ENCODE results near the gene GCC2.
"Not testable (repeated sequence)": the region's sequence is repeated elsewhere in the genome, so short reads cannot be mapped to it uniquely, and the experiment has no call there.

GCC2 gene

GRCh38 chr2:108524688-108525087 is 75.7 kb downstream of the GCC2 start:
- not testable (repeated sequence) for DNase-seq (ENCODE audit: low read depth in 2 of 2)

- not testable (repeated sequence) for DNase-seq (ENCODE audit: low read depth in 2 of 2)
Observed at GRCh38 chr2:108525258-108525657, 76.3 kb downstream of the GCC2 start.

DNA sequence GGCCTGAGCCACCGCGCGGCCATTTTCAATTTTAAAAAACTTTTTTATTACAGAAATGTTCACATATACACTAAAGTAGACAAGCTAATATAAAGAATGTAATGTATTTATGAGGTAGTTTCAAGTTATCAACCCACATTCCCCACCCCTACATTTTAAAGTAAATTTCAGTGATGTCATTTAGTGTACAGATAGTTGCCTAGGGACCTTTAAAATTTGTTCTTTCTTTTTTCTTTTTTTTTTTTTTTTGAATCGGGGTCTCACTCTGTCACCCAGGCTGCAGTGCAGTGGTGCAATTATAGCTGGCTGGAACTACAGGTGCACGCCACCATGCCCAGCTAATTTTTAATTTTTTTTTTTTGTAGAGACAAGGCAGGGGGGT is 82.7 kb downstream of the GCC2 start:
- no peak for DNase-seq (ENCODE audit: low read depth in 2 of 2)

DNA sequence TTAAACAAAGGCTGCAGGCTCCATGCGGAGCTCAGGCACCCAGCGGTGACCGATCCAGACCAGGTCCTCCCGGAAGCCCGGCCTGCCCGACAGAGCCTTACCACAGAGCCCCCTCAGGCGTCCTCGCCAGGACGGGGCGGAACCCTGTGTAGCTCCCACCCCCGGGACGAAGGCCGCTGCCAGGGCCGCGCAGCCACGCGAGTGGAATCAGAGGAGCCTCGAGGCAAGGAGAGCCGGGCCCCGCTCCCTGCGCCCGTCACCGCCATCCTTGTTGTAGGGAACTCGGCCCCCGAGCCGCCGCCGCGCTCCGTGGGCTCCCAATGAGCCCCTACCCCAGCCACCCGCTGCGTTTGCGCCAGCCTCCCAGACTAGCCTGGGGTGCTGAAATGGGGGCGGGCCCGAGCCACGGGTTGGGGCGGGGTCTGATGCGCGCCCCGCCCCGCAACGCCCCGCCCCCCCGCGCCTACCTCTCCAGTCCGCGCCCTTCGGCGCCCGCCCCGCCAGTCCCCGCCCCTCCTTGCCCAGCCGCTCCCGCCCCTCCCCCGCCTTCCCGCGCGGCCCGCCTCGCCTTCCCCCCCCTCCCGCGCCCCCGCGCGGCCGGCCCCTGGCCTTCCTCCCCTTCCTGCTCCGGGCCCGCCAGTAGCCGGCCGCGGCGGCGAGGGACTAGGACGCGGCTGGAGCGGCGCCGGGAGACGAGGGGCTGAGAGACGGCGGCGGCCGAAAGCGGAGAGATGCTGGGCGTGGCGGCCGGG is 85.0 kb downstream of the GCC2 start, which contains the start of gene LIMS1:
LIMS1 (plus strand) TSS at position 639 of the 752 bp plus-strand sequence; CDS start at position 732, 93 bp downstream.
- DNase-seq (ENCODE audit: low read depth in 2 of 2): peak; percentile 83 to 84

DNA sequence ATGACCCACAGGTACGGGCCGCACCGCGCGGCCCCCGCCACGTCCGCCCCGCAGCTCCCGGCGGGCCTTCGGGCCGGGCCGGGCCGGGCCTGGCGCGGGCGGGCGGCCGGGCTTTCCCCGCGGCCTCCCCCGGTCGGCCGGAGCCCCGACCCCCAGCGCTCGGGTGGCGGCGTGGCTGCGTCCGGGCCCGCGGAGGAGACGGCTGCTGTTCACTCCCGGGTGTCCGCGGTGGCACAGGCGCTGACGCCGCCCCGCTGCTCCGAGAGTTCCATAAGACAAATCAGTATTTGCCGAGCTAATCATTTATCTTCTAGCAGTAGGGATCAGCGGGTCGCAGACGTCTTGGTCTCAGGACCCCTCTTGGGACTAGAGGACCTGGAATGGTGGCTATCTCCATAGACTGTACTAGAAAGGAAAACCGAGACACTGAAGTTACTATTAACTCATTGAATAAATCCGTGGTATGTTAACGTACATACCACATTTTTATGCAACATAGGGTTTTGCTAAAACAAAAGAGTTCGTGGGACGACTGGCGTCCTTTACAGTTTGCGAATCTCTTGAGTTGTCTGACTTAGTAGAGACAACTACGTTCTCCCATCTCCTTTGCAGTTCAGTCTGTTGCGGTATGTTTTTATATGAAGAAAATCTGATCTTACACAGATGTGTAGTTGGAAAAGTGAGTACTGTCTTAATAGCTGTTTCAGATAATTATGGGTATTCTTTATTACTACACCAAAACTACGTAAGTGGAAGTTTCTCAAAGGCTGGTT is 85.8 kb downstream of the GCC2 start:
- peak; percentile 16 to 20 for DNase-seq (ENCODE audit: low read depth in 2 of 2)

DNA sequence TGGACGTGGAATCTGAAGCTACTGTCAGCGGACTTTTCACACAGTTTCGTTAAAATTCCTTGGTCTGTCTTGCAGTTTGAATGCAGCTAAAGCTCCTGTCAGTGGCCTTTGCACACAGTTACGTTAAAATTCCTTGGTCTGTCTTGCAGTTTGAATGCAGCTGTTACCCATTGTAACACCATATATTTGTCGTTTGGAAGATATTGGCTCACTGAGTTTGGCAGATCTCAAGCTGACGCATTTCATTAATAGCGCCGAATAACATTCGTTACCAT is 86.3 kb downstream of the GCC2 start:
- DNase-seq (ENCODE audit: low read depth in 2 of 2): no peak

DNA sequence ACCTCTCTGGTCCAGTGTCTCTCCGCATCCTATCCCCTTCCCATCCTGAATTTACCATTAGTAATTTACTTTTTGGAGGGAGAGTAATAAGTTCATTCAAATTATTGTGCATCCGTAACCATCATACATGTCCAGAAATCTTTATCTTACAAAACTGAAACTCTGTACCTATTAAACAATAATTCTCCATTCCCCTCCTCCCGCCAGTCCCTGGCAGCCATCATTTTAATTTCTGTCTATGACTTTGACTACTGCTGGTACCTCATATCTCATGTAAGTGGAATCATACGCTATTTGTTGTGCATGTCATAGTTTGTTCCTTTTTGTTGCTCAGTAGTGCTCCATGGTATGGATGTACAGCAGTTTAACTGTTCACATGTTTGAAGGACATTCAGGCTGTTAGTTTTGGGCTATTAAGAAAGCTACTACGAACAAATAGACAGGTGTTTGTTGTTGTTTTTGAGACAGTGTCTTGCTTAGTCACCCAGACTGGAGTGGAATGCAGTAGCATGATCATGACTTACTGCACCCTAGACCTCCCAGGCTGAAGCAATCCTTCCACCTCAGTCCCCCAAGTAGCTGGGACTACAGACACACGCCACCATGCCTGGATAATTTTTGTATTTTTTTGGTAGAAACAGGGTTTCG is 87.3 kb downstream of the GCC2 start:
- DNase-seq (ENCODE audit: low read depth in 2 of 2): no peak

DNA sequence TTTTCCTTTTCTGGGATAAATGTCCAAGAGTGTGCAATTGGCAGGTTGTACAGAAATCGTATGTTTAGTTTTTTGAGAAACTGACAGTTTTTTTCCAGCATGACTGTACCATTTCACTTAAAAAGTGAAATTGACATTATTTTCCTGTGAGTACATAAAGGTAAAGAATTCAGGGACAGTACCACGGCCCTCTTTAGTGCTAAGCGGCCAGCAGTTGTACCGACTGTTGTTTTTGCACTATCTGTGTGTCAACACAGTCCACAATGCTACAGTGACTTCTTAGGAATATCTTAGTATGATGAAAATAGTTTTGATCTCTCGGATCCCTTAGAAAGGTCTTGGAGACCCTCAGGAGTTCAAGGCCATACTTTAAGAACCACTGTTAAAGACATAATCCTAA is 87.9 kb downstream of the GCC2 start:
- DNase-seq (ENCODE audit: low read depth in 2 of 2): no peak

DNA sequence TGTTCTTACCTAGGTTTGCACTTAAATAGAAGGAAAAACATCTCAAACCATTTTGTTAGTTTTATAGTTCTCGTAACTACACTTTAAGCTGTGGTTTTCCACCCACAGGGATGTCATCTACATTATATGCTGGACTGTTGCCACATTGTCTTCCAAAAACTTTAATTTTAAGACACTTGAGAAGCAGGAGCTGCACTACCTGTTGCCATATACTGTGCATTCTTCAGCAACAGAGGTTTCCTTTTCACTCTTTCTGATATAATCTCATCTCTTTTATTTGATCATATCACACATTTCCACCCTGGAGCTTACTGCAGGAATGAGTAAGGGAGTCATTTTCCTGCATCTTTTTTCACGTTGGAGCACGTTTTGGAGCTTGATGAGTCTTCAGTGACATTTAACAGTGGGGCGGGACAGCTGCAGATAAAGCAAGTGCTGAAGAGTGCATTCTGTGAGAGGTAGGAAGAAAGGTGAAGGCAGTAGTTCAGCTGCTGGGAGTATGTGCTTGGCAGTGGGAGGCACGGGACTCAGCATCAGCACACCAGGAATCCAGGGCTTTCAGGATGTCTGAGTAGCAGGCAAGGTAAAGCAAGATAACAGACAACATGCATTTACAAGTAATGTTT is 89.1 kb downstream of the GCC2 start:
- DNase-seq (ENCODE audit: low read depth in 2 of 2): no peak

- no peak for DNase-seq (ENCODE audit: low read depth in 2 of 2)
Observed at GRCh38 chr2:108541451-108541850, 92.4 kb downstream of the GCC2 start.

DNA sequence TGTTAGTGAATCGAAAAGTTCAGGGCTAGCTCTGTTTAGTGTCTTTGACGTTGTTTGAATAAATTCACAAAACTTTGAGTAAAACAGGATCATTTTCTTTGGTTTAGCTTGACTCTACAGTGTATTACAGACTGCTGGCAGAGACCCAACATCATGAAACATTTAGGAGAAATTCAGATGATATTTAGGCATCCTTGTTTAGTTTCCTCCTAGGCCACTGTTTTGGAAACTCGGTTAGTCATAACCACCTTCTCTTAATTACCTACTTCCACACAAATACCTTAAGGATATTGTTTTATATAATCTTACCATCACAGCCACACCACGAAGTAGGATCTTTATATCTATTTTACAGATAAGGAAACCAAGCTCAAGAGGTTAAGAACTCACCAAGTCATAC is 93.1 kb downstream of the GCC2 start:
- DNase-seq (ENCODE audit: low read depth in 2 of 2): no peak

GRCh38 chr2:108547606-108548005 is 98.6 kb downstream of the GCC2 start:
- DNase-seq (ENCODE audit: low read depth in 2 of 2): no peak

- no peak for DNase-seq (ENCODE audit: low read depth in 2 of 2)
Observed at GRCh38 chr2:108548208-108549003, 99.4 kb downstream of the GCC2 start.

- no peak for DNase-seq (ENCODE audit: low read depth in 2 of 2)
Observed at GRCh38 chr2:108552566-108552965, 103.6 kb downstream of the GCC2 start.

DNA sequence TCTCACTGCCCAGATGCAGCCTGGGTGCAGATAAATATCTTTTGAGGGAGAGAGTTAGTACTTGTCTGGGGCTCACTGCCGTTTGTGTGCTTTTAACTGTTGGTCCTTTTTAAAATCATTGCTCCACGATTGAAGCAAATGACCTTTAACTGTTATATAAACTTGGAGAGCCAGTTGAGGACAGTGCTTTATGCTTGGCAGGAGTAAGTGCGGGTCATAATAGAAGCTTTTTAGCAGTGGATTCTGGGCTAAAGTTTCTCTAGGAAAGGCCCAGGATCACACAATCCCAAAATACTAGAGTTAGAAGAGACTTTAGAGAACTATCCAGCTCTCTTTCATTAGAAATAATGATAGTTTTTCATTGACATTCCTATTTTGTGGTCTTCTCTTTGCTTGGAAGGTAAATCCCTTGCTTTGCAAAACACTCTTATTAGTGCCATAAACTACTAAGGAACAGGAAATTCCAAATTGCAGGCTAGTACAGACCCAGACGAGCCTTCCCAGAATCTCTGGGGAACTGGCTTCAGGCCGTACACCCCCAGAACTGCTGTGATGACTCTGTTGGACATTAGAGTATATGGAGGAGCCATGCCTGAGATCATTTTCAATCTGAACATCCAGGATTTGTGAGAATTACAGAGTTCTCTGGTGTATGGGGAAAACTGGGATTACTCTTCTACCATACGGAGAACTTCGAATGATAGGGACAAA is 104.4 kb downstream of the GCC2 start:
- DNase-seq (ENCODE audit: low read depth in 2 of 2): no peak

- DNase-seq (ENCODE audit: low read depth in 2 of 2): no peak
Observed at GRCh38 chr2:108554528-108554927, 105.5 kb downstream of the GCC2 start.

DNA sequence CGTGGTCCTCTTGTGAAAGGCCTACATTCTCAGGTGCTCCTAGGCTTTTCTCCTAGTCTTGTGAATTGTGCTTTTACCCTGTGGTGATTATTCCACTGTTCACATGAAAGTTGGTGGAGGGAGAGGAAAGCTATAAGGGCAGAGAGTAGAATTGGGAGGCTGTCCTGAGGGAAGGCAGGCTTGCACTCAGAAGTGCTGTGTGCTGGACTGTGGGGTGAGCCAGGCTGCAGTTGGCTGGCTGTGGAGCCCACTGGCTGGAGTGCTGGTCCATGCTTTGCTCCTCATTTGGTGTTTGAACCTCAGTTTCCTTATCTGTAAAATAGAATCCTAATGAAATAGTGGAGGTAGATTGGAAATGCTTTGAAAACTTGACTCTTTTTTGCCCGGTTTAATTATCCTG is 106.6 kb downstream of the GCC2 start:
- DNase-seq (ENCODE audit: low read depth in 2 of 2): no peak

GRCh38 chr2:108556581-108556980 is 107.6 kb downstream of the GCC2 start:
- DNase-seq (ENCODE audit: low read depth in 2 of 2): not testable (repeated sequence)

Data from activated CD4-positive, alpha-beta T cell treated with anti-CD3 and anti-CD28 coated beads for 24 hours (primary cell).